ENCODE data around the gene GFPT1. TPM values are rescaled to one million over a fixed set of nuclear protein-coding genes. Genes with fewer than 3 reads are reported as not detected.
"Not testable (repeated sequence)": the region's sequence is repeated elsewhere in the genome, so short reads cannot be mapped to it uniquely, and the experiment has no call there.

Gene GFPT1
- 15.2 and 17.7 TPM in 2 replicates for polyA plus RNA-seq (2014; cell fraction: cytosol; rRNA removed)
- polyA plus RNA-seq (2014; cell fraction: nucleus; rRNA removed), result 5.2 and 7.5 TPM in 2 replicates

DNA sequence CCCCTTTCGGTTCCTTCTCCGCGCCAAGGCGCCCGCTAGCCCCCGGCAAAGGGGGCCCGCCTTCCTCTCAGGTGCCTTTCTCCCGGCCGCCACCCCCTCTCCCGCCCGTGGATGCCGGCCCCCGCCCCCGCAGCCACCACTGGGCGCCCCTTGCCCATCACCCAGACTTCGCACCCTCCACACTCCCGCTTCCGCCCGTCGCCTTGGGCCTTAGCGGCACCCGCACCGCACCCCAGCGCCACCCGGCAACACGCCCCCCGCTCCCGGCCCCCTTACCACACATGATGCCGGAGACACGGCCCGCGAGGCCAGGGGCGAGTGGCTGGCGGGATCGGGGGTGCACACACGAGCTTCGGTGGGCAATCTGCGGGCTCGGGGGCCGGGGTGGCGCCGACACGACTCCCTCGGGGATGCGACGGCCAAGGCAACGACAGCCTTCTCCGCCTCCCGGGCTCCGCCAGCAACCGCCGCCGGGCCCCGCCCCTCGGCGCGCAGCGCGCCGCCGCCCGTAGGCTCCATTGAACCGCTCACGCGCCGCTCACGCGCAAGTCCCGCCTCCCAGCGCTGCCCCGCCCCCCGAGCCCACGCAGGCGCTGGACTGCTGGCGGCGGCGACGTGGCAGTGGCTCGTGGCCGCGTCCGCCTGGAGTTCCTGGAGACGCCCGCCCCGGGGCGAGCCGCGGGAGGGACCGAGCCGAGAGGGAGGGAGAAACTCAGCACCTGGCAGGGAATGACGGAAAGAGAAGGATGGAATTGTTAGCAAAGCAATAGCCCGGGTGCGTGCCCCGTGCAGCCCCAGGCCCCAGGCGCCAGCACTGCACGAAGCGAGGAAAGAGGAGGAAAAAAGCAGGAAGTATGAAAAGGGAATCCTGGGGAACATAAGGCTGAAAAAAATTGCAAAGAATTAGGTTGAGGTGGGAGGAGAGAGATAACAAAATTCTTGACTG, at the start of gene GFPT1:
GFPT1 (minus strand) TSS at position 439 of the 946 bp plus-strand sequence; CDS start at position 283, 156 bp downstream.
- peak; percentile 90 for DNase-seq (ENCODE audit: low spot score)

DNA sequence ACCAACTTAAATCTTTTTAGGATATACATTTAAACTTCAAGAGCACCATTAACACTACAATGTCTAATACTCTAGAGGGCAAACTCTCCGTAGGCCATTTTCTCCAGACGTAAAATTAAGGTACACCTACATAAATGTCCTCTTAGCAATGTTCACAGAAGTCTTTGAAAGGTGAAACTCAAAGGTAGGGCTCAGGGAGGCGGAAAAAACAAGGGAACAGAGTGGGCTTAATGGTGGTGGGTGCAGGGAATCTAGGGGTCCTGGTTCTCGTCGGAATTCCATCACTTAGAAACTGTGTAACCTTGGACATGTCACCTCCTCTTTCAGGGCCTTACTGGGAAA, 49.5 kb upstream of the GFPT1 start:
- no peak for DNase-seq (ENCODE audit: low spot score)

DNA sequence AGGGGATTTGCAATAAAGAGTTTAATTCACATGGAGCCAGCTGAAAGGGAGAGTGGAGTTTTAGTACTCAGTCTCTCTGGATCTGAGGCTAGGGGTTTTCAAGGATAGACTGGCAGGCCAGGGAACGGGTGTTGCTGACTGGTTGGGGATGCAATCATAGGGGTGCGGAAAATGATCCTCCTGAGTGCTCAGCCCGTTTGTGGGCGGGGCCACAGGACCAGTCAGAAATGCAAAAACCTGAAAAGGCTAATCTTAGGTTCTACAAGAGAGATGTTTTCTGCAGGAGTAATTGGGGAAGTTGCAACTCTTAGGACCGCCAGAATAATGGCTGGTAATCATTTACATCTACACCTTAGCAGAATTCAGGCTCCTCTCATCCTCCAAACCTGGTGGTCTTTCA, 47.7 kb upstream of the GFPT1 start:
- no peak for DNase-seq (ENCODE audit: low spot score)

DNA sequence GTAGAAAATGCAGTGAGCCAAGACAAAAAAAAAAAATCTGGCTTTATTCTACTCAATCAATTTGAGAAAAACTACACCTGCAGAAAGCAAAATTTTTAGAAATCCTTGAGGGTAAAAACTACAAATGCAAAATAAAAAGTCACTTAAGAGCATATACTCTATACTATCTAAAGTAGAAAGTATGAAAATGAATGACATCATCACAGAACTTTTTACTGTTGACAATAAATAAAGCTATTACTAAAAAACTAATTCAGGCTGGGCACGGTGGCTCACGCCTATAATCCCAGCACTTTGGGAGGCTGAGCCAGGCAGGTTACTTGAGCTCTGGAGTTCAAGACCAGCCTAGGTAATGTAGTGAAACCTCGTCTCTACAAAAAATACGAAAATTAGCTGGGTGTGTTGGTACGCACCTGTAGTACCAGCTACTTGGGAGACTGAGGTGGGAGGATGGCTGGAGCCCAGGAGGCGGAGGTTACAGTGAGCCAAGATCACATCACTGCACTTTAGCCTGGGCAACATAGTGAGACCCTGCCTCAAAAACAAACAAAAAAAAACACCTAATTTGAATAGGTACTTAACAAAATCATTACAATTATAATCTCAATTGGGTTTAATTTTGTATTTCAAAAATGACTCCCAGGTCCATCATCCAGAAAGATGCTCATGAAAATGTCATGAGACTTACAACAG, 42.6 kb upstream of the GFPT1 start:
- DNase-seq (ENCODE audit: low spot score), result no peak

DNA sequence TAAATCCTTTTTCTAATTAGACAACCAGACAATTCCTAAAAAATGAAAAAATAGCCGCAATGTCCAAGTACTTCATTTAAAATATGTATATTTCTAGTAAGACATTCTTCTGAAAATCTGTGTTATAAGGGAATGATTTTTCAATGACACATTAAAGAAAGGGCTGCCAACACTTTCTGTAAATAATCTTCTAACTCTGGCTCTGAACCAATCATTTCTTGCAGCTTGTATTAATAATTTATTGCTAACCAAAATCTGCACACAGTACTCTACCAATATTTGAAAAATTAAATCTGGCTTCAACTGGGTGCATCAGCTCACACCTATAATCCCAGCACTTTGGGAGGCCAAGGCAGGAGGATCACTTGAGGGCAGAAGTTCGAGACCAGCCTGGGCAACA, 42.0 kb upstream of the GFPT1 start:
- no peak for DNase-seq (ENCODE audit: low spot score)

DNA sequence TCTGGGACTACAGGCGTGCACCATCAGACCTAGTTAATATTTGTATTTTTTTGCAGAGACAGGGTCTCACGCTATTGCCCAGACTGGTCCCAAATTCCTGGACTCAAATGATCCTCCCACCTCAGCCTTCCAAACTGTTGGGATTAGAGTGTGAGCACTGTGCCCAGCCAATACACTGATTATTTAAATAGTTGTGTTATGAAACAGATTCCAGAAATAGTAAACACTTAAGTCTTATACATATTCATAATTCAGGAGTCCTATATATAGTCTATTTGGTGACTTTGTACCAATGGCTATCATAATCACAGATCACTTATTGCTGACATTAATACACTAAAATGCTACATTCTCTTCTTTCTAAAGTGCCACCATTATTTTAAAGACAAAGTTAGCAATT, 37.4 kb upstream of the GFPT1 start:
- no peak for DNase-seq (ENCODE audit: low spot score)

DNA sequence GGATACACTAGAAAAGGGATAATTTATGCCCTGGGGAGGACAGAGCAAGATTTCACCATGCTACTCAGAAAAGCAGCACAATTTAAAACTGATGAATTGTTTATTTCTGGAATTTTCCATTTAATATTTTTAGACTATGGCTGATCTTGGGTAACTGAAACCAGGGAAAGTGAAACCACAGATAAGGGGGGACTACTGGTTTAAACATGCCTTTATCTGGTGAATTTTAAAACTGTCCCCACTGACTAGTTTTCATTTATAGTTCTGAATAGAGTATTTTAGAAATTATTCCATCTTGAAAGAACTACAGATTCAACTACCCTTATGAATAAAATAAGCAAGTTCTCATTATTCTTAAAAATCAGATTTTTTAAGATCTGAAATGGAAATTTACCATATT, 35.2 kb upstream of the GFPT1 start:
- DNase-seq (ENCODE audit: low spot score), result no peak

DNA sequence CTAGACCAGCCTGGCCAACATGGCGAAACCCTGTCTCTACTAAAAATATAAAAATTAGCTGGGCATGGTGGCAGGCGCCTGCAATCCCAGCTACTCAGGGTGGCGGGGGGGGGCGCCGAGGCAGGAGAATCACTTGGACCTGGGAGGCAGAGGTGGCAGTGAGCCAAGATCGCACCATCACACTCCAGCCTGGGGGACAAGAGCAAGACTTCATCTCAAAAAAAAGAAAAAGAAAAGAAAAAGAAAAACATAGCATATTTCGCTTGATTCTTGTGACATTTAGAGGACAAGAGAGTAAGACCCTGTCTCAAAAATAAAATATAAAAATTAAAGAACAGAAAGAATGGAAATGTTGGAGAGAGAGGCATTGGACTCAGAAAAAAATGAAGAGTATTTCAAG, 32.1 kb upstream of the GFPT1 start:
- DNase-seq (ENCODE audit: low spot score), result not testable (repeated sequence)

DNA sequence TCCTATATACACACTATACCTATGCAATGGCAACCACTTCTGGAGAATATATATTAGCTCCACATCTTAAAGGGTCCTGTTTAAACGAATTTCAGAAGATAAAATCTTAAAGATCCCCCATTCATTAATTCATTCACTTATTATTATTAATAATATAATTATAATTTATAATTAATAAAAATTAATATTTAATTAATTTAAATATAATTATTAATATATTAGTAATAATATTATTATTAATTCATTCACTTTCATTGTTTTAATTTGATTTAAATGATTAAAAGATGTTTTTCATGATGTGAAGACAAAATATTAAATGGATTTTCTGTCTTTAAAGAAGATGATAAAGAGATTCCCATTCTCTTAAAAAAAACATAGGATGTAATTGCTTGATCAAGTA, 29.1 kb upstream of the GFPT1 start:
- no peak for DNase-seq (ENCODE audit: low spot score)

DNA sequence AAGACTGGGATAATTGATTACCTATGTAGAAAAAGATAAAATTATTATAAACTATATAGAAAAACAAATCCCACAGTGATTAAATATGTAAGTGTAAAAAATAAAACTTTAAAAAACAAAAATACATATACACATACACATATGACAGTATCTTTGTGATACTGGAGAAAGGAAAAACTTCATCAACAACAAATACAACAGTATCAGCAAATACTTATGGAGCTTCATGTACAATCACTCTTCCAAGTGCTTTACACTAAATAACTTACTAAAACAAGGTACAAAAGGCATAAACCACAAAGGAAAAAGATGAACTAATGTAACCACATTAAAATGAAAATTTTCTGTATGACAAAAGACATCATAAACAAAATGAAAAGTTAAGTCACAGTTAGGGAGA, 24.1 kb upstream of the GFPT1 start:
- no peak for DNase-seq (ENCODE audit: low spot score)

DNA sequence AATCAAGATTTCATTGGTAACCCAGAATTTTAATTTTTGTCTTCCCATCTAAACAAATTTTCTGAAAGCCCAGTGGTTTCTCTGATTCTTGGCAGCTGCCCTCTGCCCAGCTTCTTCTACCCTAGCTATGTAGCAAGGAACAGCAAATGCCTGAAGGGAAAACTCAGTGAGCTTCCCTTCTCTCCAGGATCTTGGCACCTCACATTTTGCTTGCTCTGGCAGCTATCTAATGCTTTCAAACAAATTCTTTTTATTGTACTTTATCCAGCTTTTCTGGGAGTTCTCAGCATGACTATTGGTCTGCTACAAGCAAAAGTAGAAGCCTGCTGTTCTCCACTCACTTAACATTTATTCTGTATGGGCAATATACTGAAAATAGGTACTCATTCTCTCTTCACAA, 18.3 kb upstream of the GFPT1 start:
- no peak for DNase-seq (ENCODE audit: low spot score)

DNA sequence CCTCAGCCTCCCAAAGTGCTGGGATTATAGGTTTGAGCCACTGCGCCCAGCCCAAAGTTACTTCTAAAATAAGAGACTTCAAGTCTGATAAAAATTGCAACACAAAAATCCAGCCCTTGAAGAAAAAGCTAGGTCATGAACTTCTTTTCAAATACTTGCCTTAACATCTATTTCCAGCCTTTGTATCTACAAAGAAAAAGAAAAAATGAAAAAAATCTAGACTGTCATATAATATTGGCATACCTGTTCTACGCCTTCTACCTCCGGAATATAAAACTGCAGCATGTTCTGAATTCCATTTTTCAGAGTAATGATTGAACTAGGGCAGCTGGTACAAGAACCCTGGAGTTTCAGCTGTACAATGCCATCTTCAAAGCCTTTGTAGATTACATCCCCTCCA, 13.1 kb upstream of the GFPT1 start:
- DNase-seq (ENCODE audit: low spot score), result no peak

DNA sequence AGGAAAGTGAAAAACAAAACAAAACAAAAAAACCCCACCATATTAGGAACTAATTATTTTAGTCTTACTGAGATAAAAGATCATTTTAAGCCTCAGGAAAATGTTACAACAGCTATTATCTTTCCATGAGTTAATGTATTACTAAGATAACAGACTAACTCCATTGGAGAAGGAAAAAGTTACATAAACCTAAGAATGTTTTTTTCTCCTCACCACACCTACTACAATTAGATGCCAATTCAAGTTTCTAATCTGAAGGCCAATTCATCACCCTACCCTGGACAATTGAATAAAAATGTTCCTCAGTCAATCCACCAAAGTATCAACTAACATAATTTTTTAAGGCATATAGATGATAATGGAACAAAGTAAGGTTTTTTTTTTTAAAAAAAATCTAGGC, 10.2 kb upstream of the GFPT1 start:
- no peak for DNase-seq (ENCODE audit: low spot score)

DNA sequence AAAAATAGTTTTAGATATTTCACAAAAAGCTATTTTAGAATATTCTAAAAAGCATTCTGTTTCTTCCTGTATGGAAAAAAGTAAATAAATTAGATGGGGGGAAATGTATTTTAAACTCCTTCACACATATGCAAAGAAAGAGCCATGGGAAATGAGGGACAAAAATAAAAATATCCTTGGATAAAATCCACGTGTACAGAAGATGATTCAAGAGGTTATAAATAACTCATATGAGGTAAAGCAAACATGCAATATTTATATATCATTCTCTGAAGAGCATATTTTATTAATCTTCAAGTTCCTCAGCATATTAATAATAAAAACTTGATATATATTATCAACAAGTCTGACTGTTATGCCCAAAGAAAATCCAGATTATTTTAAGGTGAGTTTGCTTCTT, 8.8 kb upstream of the GFPT1 start:
- no peak for DNase-seq (ENCODE audit: low spot score)

DNA sequence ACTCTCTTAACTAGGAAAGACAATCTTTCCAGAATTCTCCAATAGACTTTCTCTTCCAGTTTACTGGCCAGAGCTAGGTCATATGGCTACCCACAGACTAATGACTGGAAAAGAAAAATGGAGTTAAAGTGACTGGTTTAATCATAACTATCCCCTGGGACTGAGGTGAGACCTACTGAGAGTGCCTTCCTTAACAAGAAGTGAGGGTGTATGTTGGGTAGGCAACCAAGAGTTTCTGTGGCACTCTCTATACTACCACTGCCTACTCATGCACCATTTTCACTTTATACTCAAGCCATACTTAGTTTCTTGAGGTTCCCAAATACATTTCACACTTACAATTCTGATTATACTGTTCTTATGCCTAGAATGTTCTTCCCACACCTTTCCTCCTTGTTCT, 6.9 kb upstream of the GFPT1 start:
- DNase-seq (ENCODE audit: low spot score), result no peak

DNA sequence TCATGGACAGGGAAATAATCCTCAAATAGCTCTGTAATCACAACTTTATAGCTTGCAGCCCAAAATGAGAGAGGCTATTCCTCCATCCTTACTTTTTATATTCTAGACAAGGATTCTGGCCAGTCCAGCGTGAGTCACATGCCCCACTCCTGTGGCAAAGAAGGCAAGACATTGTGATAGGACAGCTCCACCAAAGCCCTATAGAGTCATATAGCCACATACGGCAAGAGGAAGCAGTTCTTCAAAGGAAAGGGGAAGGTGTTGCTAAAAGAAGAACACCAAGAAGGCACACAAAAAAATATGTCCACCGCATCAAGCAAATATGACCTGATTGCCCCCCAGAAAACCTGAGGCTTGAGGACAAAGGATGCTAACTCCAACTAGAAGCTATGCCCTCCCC, 3.4 kb upstream of the GFPT1 start:
- DNase-seq (ENCODE audit: low spot score), result no peak

DNA sequence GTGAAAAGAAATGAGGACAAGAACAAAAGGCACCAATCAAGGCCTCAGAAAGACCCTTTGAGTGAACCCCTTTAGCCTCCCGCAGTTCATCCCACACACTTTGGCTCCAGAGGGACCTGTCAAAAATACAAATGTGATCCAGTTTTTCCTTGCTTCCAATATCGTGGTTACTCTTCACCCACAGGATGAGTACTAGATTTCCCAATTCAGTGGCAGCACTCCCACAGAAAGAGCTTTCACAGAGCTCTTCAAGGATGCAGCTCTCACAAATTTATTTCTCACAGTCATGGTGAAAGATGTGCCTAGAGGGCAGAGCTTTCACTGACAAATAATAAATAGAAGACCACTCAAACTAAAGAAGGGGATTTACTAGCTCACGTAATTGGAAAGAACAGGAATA, 3.0 kb upstream of the GFPT1 start:
- no peak for DNase-seq (ENCODE audit: low spot score)

DNA sequence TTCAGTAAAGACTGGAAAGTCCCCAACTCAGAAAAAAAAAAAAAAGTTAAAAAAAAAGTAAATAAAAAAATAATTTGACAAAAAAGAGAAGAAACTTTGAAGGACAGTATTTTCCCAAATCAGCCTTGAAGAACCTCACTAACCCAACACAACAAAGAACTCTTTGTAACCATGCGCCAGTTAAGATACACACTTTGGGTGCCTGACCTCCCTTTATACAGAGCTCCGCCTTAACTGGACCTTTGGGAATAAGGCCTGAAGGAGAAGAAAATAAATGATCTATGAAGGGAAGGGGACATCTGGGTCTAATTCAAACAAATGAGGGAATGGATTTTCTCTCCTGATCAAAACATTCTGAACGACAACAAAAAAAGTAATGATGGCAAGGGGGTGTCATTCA, 2.2 kb upstream of the GFPT1 start:
- no peak for DNase-seq (ENCODE audit: low spot score)

DNA sequence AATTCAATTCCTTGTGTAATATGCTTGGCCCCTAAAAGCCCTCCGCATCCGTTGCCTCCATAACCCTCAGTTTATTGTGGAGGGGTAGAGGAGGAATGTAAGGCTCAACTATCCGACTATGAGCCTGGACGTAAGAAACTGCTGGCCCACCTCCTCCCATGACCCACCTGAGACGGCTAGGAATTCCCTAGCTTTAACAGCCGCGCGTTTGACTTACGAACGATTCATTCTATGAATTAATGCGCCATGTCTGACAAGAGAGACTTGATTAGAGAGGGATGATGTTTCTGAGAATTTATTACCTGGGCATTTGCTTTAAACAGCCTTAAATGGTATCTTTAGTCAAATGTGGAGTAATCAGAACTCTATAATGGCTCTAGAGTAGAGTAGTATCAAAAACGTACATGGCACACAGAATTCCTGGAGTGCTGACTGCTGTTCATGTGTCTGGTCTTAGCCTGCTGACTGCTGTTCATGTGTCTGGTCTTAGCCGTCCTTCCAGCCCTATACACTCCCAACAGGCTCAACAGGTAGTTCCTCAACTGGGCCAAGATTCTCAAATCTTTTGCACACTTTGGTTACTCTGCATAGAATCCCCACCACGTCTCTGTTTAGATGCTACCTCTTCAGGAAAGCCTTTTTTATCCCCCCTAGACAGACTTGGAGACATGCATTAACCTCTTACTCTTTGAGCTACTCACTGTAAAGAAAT, 899 bp upstream of the GFPT1 start:
- peak; percentile 18 for DNase-seq (ENCODE audit: low spot score)

DNA sequence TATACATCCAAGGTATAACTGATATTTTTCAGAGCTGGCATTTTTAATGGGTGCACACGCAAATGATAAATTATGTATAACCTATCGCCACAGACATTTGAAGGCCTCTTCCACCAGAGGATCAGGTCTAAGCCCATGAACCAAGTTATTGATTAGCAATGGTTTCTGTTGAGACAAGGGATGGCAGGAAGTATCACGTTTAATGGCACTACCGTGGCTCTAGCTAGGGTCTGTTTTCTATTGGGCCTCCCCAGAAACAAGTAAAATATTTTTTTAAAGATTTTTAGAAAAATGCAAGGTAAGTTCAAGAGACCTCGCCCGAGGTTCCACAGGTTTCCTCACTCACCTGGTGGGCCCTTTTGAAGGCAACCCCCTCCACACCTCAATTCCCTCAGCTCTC, 667 bp downstream of the GFPT1 start:
- DNase-seq (ENCODE audit: low spot score), result no peak

DNA sequence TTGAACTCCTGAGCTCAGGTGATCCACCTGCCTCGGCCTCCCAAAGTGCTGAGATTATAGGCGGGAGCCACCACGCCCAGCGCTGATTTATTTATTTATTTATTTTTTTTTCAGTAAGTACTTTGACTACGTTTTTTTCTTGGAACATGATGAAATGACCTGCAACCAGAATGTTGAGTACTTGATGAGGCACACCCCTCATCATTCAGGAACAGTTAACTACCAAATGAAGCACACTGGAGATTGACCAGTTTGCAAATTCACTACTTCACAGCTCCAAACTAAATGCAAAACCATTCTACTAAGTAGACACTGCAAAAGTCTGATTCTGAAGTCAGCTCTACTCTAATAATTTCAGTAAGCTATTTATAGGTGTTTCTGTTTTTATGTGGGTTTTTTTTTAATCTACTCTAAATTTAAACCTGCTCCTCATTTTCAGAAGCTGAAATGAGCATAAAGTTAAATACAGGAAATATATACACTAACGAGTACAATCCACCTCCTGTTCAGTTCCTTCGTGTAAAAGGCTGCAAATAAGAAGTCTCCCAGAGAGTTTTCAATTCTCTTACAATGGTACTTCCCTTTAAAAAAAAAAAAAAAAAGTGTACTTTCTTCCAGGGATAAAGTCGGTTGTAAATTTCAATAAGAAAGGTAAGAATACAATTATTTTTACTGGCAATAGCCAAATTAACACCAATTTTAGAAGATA, 1.4 kb downstream of the GFPT1 start:
- no peak for DNase-seq (ENCODE audit: low spot score)

DNA sequence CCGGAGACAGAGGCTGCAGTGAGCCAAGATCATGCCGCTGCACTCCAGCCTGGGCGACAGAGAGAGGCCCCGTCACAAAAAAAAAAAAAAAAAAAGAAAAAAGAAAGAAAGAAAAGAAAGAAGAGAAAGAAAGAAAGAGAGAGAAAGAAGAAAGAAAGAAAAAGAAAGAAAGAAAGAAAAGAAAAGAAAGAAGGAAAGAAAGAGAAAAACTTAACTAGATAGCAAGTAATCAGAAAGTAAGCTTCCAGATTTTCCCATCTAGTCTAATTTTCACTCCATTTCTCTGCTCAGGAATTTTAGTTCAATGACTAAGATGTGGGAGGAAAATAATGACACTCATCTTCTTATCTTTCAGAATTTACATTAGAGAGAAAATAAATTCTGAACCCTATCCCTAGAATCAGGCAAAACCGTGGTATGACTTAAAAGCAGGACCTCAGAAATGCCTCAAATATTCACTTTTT, 2.4 kb downstream of the GFPT1 start:
- DNase-seq (ENCODE audit: low spot score), result no peak

Measured in SK-N-DZ (cell line).